B cell (primary cell): ENCODE measurements around the gene QTRT2. TPM values are rescaled to one million over a fixed set of nuclear protein-coding genes. Genes with fewer than 3 reads are reported as not detected.

Experiments
- ATAC-seq: fragments of 200-7000 bp; cut with Tn5 transposase; one replicate; pipeline ENCODE4 v1.10.0; 2021; ENCODE audit warnings: low read depth, mild to moderate bottlenecking, moderate number of reproducible peaks, moderate library complexity
- CTCF ChIA-PET: fragments of 350-600 bp; sonication (Branson Sonifier 250); formaldehyde crosslinking; loops from one replicate; lab custom pipeline; 2021; ENCODE audit warnings: antibody characterized with exemption, inconsistent platforms; lab: Charles Lee
- POLR2A ChIA-PET: fragments of 350-600 bp; sonication (Branson Sonifier 250); formaldehyde crosslinking; loops from one replicate; lab custom pipeline; 2021; ENCODE audit warnings: antibody characterized with exemption; lab: Charles Lee
- DNase-seq: peaks from one replicate; pipeline ENCODE4 v3.0.0; 2013
- H2AFZ ChIP-seq: 2 replicates; pipeline ENCODE4 v1.6.1; 2012; ENCODE audit warnings: mild to moderate bottlenecking, low read depth, low read length; ENCODE audit not compliant: insufficient read depth, poor library complexity, severe bottlenecking
- H3K27ac ChIP-seq, 2 donors: 1 replicate in 1 of 2; 2 replicates in 1 of 2; pipeline ENCODE4 v1.5.1; 2012 to 2013; ENCODE audit warnings: low read length in 2 of 2, mild to moderate bottlenecking in 2 of 2, moderate library complexity in 1 of 2
- H3K27me3 ChIP-seq, 4 experiments: fragments of 200-600 bp in 1 of 4; sonication (generic) in 1 of 4; replicated peaks in 1 of 4; 1 replicate in 2 of 4; 2 replicates in 2 of 4; pipeline versions ENCODE4 v1.6.1 to v1.7.0; 2013 to 2016; ENCODE audit warnings: low read length in 3 of 4, mild to moderate bottlenecking in 2 of 4, mixed read lengths in 1 of 4, moderate library complexity in 1 of 4; ENCODE audit not compliant: insufficient read depth in 4 of 4, control insufficient read depth in 3 of 4; ENCODE audit errors: control extremely low read depth in 1 of 4
- H3K36me3 ChIP-seq, 2 experiments: replicated peaks in 1 of 2; 1 replicate in 1 of 2; 2 replicates in 1 of 2; pipeline versions ENCODE4 v1.6.1 to v1.7.1; 2013; ENCODE audit warnings: low read length in 1 of 2; ENCODE audit not compliant: insufficient read depth in 2 of 2, control insufficient read depth in 1 of 2; ENCODE audit errors: control extremely low read depth in 1 of 2, extremely low read depth in 1 of 2
- H3K4me1 ChIP-seq, 2 donors: fragments of 200-600 bp in 1 of 2; sonication (generic) in 1 of 2; 1 replicate in 1 of 2; 2 replicates in 1 of 2; pipeline versions ENCODE4 v1.5.1 to v1.6.1; 2013 to 2017; ENCODE audit warnings: low read length in 2 of 2; ENCODE audit not compliant: control insufficient read depth in 2 of 2, insufficient read depth in 2 of 2
- H3K4me2 ChIP-seq: replicated peaks from 2 replicates; pipeline ENCODE3; 2012; ENCODE audit warnings: mild to moderate bottlenecking, low read depth, low read length; ENCODE audit not compliant: poor library complexity, severe bottlenecking
- H3K4me3 ChIP-seq, 5 experiments: fragments of 200-600 bp in 1 of 5; sonication (generic) in 1 of 5; 1 replicate in 3 of 5; 2 replicates in 2 of 5; pipeline versions ENCODE4 v1.5.1 to v1.7.0; 2011 to 2016; ENCODE audit warnings: low read length in 4 of 5, mild to moderate bottlenecking in 4 of 5, low read depth in 2 of 5, control low read depth in 1 of 5, moderate library complexity in 1 of 5; ENCODE audit not compliant: insufficient read depth in 1 of 5; ENCODE audit errors: control extremely low read depth in 1 of 5, extremely low read depth in 1 of 5
- H3K79me2 ChIP-seq: fragments of 200-600 bp; sonication (generic); one replicate; pipeline ENCODE4 v1.6.0; 2016; ENCODE audit warnings: low read length; ENCODE audit not compliant: control insufficient read depth, insufficient read depth
- H3K9ac ChIP-seq: fragments of 200-600 bp; sonication (generic); 2 replicates; pipeline ENCODE4 v1.6.1; 2017; ENCODE audit warnings: mild to moderate bottlenecking, low read length, moderate library complexity
- H3K9me3 ChIP-seq, 3 donors: one replicate each; pipeline versions ENCODE4 v1.6.1 to v1.7.1; 2013; ENCODE audit warnings: low read length in 2 of 3; ENCODE audit not compliant: control insufficient read depth in 2 of 3, insufficient read depth in 1 of 3; ENCODE audit errors: control extremely low read depth in 1 of 3
- H4K20me1 ChIP-seq: 2 replicates; pipeline ENCODE4 v1.6.0; 2012; ENCODE audit warnings: mild to moderate bottlenecking, low read length; ENCODE audit not compliant: insufficient read depth, control insufficient read depth, poor library complexity, severe bottlenecking
- H3K27ac Mint-ChIP-seq: one replicate; pipeline ENCODE4 v1.8.0; 2021; ENCODE audit warnings: mixed read lengths
- H3K27me3 Mint-ChIP-seq: one replicate; pipeline ENCODE4 v1.8.0; 2021; ENCODE audit warnings: mixed read lengths
- H3K4me1 Mint-ChIP-seq: one replicate; pipeline ENCODE4 v1.8.0; 2021; ENCODE audit warnings: mixed read lengths
- H3K4me3 Mint-ChIP-seq: one replicate; pipeline ENCODE4 v1.8.0; 2021; ENCODE audit warnings: mixed read lengths
- H3K9me3 Mint-ChIP-seq: one replicate; pipeline ENCODE4 v1.8.0; 2022; ENCODE audit warnings: mixed read lengths; ENCODE audit not compliant: insufficient read depth
- EZH2 ChIP-seq: IDR thresholded peaks from 2 replicates; pipeline ENCODE4 v1.6.1; 2012; ENCODE audit warnings: borderline replicate concordance, low read depth, mild to moderate bottlenecking, moderate library complexity, low read length; ENCODE audit not compliant: insufficient read depth, poor library complexity, severe bottlenecking
- WGBS: methylation state at CpG from one replicate; pipeline ENCODE4 v1.1.5; 2013; ENCODE audit warnings: missing lambda C conversion rate; ENCODE audit not compliant: insufficient coverage; 5-methylcytosine and 5-hydroxymethylcytosine counted together
- intact Hi-C: fragments of 100-400 bp; cut with micrococcal nuclease; formaldehyde crosslinking; loops from one replicate; pipeline ENCODE4 v1.10.0; 2022
- polyA plus RNA-seq: library from polyadenylated mRNA; depleted of rRNA; stranded (reverse); fragments of >200 nt; gene quantifications from 2 replicates; pipeline ENCODE4 v1.2.3, GENCODE V29; 2012
- total RNA-seq, 2 donors: library from RNA; stranded (reverse); fragments of 120-200 nt in 1 of 2; gene quantifications; 1 replicate in 1 of 2; 2 replicates in 1 of 2; pipeline versions ENCODE4 v1.2.3 to v1.2.4, GENCODE V29; 2013 to 2022
- TF ChIP-seq, protein P1 (sequence below): fragments of 200-600 bp; IDR thresholded peaks from one replicate; pipeline ENCODE4 v1.8.0; 2022; ENCODE audit warnings: antibody characterized with exemption, mild to moderate bottlenecking

The QTRT2 gene
- total and polyA plus RNA-seq, 2 donors (not counting 1 experiment from before 2014, with no cell fraction given) = 15.8 to 59.5 TPM

- Histone ChIP-seq H3K4me3 (no peak overlapping the region), H4K20me1 (peaks cover 5% of the 10 kb centered on the region), H3K79me2 (peaks cover 71% of the 10 kb centered on the region), H3K36me3 (peaks cover 0 to 4% of the 10 kb centered on the region in 2 experiments), H3K27ac (no peak overlapping the region), H3K4me1 (peaks cover 39 to 48% of the 10 kb centered on the region in 2 donors), H2AFZ (no peak overlapping the region), H3K9ac (no peak overlapping the region), H3K27me3 (no peaks in the 10 kb centered on the region), H3K9me3 (no peaks in the 10 kb centered on the region), H3K4me2 (peak overlapping the region; percentile 79)
- peaks cover 69% of the 10 kb centered on the region for H3K4me1 Mint-ChIP-seq
- 100% methylated on average over 6 of the region's 8 CpGs for WGBS
- CTCF ChIA-PET = interaction anchor here (1.5 kb wide), 1 partner anchor 53 kb away, joined by 3 read pairs; no protein-coding TSS in a partner anchor
- no peak overlapping the region for H3K27ac Mint-ChIP-seq
- TF ChIP-seq EZH2 = no peak
- TF ChIP-seq, protein P1, sequence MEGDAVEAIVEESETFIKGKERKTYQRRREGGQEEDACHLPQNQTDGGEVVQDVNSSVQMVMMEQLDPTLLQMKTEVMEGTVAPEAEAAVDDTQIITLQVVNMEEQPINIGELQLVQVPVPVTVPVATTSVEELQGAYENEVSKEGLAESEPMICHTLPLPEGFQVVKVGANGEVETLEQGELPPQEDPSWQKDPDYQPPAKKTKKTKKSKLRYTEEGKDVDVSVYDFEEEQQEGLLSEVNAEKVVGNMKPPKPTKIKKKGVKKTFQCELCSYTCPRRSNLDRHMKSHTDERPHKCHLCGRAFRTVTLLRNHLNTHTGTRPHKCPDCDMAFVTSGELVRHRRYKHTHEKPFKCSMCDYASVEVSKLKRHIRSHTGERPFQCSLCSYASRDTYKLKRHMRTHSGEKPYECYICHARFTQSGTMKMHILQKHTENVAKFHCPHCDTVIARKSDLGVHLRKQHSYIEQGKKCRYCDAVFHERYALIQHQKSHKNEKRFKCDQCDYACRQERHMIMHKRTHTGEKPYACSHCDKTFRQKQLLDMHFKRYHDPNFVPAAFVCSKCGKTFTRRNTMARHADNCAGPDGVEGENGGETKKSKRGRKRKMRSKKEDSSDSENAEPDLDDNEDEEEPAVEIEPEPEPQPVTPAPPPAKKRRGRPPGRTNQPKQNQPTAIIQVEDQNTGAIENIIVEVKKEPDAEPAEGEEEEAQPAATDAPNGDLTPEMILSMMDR = no peak
- intact Hi-C loops = loop anchor here (10.0 kb wide), 1 partner anchor 1086 kb away; the partner anchor contains the start of gene ZBTB20
- H3K27me3 Mint-ChIP-seq = no peaks in the 10 kb centered on the region
- peak overlapping the region; percentile 72 for H3K4me3 Mint-ChIP-seq
- POLR2A ChIA-PET = no interaction called here
- ATAC-seq = no peak
- no peak for DNase-seq
- no peaks in the 10 kb centered on the region for H3K9me3 Mint-ChIP-seq
Measured at GRCh38 chr3:114058646-114059045, 2.1 kb downstream of the QTRT2 start.

- POLR2A ChIA-PET = no interaction called here
- 94% methylated on average over 5 of the region's 8 CpGs for WGBS
- Histone ChIP-seq H3K27ac (peak overlapping the region in 1 of 2 donors; percentile 13), H3K4me2 (peak overlapping the region; percentile 32), H3K9me3 (no peaks in the 10 kb centered on the region), H3K4me1 (peaks cover 33 to 41% of the 10 kb centered on the region in 2 donors), H3K36me3 (peaks cover 0 to 18% of the 10 kb centered on the region in 2 experiments), H2AFZ (no peak overlapping the region), H4K20me1 (peaks cover 27% of the 10 kb centered on the region), H3K27me3 (no peaks in the 10 kb centered on the region), H3K9ac (no peak overlapping the region), H3K79me2 (peaks cover 89% of the 10 kb centered on the region), H3K4me3 (no peak overlapping the region)
- no peak for ATAC-seq
- TF ChIP-seq, protein P1 = no peak
- no peak for TF ChIP-seq EZH2
- DNase-seq = no peak
- intact Hi-C loops = no loop called here
- H3K9me3 Mint-ChIP-seq = no peaks in the 10 kb centered on the region
- no peaks in the 10 kb centered on the region for H3K27me3 Mint-ChIP-seq
- H3K4me3 Mint-ChIP-seq = peak overlapping the region; percentile 43
- CTCF ChIA-PET = no interaction called here
- peak overlapping the region; percentile 68 for H3K27ac Mint-ChIP-seq
- peaks cover 61% of the 10 kb centered on the region for H3K4me1 Mint-ChIP-seq
Measured at GRCh38 chr3:114060906-114061655, 4.5 kb downstream of the QTRT2 start.
